Measurements from ENCODE around the gene SPATS2L.

The SPATS2L gene

DNA sequence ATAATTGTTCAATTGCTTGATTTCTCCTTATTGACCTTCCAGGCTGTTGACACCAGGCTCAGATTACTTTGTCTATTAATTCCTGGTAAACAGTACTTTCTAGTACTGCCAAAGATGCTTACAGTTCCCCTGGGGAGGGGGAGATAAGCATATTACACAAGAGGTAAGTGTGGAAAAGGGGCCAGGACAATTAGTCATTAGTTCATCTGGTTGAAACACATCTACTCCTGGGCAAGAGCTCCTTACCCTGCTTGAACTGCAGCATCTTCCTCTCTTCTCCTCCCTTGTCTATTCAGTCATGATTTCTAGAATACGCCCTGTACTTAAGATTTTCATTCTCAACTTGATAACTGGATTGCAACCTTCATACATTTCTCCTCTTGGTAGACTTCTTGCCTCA, 10.4 kb upstream of the SPATS2L start:
- no peak for DNase-seq (ENCODE audit: low spot score)

DNA sequence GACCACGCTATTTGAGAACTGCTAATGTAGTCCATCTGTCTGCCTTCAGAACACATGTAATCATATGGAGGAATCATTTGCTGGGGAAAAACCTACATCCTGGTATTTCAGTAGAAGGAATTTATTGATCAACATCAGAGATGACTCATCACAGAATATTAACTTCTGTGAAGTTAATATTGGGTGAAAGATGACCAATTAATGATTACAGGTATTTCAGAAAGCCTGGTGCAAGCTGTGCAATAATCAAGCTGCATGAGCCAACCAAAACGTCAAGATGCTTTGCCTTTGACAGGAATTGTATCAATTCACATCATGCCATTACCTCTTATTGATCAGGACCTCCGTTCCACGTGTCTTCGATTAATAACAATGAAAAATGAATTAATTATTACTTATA, 9.4 kb upstream of the SPATS2L start:
- DNase-seq (ENCODE audit: low spot score) = no peak

DNA sequence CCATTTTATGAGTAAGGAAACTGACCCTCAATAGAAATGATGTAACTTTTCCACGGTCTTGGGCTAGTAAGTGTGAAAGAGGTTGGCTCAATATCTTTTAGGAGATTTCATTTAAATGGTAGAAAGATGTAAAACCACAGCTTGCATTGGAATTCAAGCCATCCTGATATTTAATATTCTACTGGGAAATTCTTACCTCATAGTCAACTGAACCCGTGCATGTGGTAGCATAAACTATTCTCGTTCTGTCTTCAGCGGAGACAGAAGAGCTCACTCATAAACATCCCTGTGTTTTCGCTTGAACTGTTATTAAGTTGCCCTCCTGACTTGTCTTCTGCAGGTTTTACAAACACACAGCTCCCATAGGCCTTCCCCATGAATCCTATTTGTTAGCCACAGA, 8.5 kb upstream of the SPATS2L start:
- DNase-seq (ENCODE audit: low spot score) = no peak

DNA sequence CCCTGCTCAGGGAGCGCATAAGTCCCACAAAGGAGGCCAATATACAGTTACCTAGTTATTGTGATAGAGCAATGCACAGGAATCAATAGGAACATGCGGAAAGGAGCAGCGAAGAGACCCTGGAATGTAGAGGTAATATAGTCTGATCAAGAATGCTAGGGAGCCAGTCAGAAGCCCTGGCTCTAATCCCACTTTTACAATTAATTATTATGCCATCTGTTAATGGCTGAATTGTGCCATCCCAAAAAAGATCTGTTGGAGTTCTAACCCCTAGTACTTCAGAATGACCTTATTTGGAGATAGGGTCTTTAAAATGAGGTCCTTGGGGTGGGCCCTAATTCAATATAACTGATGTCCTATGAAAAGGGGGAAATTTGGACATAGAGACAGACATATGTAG, 7.7 kb upstream of the SPATS2L start:
- no peak for DNase-seq (ENCODE audit: low spot score)

DNA sequence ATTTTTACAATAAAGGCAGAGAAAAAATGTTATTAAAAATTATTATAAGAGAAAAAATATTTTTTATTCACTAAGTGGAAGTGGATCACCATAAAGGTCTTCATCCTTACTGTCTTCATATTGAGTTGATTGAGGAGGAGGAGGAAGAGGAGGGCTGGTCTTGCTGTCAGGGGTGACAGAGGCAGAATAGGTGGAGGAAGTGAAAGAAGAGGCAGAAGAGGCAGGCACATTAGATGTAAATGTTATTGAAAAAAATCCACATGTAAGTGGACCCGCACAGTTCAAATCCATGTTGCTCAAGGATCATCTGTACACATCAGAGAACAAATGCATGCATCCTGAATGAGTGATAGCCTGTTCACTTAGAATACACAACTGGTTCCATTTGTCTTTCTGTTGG, 6.4 kb upstream of the SPATS2L start:
- no peak for DNase-seq (ENCODE audit: low spot score)

DNA sequence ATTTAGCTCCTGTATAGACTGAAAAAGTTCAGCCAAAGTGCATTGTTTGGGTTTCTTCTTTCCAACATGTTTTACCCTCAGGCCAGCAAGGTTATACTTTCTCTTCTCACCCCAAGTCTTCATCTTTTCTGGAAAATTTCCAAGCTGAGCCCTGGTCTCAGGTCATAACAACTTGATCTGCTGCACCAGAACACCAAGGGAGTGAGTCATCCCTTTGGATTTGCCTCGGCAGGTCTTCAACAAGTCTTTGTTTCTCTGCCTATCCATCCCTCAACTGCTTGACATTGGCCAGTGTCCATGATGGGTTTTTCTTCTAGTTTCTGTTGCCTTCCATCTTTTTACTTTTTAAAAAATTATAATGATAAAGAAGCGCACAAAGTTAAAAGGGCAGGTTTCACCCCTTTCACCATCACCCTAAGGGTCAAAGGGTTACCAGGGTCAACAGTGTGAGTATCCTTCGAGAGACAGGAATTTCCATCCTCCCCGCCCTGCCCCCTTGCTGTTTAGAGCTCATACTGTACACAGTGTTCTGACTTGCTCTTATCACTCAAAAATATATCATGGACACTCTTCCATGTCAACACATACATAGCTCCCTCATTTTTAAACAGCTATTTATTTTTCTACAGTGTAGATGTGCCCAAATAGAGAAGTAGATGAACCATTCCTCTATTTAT, 5.7 kb upstream of the SPATS2L start:
- DNase-seq (ENCODE audit: low spot score) = no peak

DNA sequence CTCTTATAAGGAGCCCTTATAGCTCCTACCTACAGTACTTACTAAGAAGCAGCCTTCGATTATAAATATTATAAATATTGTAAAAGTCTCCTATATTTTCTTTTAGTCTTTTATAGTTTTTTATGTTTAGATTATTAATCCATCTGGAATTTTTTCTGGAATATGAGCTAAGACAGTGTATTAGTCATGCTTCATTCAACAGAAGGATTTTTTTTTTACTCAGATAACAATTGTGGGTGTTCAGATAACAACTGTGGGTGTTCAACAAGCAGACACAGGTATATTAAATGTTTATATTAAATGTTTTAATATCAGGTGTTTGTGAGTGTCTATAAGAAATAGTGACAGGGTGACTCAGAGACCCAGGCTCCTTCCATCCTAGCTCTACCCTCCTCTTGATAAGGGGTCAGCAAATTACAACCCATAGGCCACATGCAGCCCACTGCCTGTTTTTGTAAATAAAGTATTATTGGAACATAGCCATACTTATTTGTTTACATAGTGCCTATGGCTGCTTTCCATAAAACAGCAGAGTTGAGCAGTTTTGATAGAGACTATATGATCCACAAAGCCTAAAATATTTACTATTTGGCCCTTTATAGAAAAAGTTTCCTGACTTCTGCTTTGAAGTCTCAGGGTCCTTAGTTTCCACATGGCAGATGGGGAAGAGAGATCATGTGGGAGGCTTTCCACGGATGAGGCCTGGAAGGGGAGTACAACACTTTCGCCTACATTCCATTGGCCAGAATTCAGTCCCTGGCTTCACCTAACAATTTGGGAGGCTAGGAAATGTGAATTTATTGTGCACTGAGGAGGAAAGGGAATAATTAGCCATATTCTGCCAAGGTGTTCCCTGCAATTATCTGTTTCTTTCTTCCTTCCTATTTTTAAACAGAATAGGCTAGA, 4.3 kb upstream of the SPATS2L start:
- DNase-seq (ENCODE audit: low spot score) = no peak

DNA sequence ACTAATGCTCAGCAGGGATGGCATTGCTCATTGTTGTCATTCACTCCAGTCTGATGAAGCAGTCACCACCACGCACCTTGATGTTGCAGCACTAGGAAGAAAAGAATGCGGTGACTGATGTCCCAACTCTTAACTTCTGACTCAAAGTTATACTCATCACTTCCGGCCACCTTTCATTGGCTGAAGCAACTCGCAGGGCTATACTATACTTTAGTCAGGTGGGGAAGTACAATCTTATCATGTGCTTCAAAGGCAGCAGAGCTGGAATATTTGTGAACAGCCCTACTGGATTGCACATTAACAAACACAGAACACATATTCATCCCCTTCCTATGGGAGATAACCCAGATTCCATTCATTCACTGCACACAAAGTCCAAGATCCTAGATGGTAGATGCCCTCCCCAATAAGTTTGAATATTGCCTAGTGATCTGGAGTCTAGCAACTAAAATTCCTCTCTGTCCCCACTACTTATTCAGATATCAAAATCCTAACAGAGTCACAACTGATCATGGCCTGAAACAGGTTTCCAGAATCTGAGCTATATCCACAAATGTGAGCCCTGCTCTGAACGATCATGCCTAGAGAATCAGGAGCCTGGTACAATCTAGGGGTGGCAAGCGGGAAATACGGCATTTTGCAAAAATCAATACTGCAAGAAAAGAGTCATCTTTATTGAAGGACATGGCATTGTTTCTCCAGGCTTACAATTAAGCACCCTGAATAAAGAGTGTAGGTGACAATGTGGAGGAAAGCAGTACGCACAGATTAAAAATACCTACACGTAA, 3.4 kb upstream of the SPATS2L start:
- DNase-seq (ENCODE audit: low spot score) = no peak

DNA sequence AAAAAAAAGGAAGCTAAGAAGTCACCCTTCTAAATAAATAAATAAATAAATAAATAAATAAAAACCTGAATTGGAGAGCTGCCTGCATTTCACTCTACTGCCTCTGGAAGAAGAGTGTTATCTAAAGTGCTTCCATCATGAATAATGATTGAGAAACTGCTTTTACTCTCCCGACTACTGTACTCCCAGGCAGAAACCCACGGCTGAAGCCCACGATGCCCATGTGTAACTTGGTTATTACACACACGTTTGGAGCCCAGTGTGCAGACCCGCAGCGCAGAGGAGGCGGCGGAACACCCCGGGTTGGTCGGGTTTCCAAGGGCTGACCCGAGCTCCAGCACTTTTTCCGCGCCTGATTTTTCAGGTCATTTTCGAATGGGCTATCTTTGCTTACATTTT, 697 bp upstream of the SPATS2L start:
- no peak for DNase-seq (ENCODE audit: low spot score)

DNA sequence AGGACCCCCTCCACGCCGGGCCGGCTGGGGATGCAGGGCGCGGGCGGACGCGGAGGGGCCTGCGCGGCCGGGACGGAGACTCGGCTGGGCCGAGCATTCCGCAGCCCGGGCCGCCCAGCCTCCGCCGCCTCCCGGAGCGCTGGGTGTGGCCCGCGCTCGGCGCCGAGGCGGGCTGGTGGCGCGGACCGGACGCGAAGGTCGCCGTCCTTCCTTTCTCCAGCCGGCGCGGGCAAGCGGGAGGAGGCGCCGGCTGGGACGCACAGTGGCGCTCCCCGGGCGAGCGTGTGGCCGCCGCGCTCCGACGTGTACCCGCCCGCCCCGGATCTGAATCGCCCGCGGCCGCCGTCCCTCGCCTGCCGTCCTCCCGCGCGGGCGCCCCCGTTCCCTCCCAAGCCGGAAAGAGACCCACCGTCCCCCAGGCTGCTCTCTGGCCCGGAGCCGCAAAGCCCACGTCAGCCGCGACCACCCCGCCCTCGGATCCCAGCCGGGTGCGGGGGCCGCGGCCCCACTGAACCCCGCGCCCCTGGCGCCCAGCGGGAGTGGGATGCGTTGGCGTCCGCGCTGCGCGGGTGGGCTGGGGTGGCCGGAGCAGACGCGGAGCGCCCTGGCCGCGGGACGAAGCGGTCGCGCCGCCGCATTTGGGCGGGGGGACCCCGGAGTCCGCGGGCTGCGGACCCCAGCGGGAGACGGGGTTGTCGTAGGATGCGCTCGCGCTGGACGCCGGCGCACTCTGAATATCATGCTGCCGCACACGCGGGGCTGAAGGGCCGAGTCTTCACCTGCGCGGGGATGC, 634 bp downstream of the SPATS2L start:
- DNase-seq (ENCODE audit: low spot score) = no peak

DNA sequence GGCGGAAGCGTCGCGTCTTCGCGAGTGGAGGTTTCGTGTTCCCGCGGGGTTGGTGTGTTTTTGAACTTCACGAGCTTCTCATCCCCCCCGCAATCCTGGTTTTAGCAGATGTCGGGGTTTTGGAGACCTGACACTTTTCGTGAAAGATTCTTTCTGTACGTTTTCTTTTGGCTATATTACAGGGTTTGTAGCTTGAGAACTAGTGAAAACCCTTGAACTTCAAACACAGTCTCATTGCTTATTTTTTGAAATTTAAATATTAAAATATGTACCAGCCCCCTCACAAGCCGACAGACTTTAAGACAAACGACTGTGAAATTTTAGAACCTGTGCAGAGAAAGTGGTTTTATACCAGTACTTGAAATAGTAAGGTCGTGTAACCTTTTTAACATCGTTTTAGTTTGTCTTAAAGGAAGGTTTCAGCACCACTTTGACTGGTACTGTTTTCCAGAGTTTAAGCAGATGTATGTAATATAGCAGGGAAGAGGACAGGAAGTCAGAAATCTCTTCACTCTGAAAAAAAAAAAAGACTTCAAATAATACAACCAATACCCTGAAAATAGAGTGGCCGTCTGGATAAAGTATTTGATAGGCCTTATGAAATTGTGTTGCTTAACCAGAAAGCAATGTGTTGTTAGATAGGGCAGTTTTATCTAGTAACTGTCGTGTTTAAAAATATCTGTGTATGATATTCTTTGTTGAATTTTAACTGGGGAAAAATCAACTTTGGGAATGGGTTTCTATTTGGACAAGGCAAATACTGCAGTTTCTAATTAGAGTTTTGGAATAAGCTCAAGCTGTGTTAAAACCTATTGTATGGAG, 1.4 kb downstream of the SPATS2L start:
- no peak for DNase-seq (ENCODE audit: low spot score)

DNA sequence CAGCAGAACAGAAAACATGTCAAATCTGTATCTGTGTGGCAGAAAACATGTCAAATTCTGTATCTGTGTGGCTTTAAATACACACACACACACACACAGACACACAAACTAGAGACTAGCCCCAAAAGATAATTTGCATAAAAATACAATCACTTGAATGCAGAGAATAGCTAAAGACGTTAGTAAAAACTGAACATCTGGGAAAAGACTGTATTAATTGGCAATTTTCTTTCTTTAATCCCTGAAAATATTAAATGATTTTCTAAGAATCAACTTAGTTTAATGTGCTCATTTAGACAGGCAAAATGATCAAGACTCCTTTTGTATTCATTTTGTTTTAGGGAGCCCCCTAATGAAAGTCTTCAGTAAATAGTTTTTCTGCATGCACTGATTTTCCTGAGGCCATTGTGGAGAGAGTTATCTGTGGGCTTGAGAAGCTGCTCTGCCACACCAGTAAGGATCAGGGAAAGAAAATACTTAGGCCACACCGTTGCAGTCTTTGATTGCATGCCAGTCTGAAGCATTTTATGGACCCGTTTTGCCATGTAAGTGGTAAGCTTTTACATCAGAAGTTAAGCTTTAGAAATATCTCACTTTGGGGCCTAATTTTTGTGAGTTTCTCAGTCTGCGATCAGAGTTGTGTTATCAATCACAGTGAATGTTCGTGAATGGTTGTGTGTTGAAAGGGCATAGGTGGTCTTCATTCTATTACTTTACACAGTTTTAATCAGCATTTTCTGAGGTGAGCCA, 2.2 kb downstream of the SPATS2L start:
- DNase-seq (ENCODE audit: low spot score) = no peak

DNA sequence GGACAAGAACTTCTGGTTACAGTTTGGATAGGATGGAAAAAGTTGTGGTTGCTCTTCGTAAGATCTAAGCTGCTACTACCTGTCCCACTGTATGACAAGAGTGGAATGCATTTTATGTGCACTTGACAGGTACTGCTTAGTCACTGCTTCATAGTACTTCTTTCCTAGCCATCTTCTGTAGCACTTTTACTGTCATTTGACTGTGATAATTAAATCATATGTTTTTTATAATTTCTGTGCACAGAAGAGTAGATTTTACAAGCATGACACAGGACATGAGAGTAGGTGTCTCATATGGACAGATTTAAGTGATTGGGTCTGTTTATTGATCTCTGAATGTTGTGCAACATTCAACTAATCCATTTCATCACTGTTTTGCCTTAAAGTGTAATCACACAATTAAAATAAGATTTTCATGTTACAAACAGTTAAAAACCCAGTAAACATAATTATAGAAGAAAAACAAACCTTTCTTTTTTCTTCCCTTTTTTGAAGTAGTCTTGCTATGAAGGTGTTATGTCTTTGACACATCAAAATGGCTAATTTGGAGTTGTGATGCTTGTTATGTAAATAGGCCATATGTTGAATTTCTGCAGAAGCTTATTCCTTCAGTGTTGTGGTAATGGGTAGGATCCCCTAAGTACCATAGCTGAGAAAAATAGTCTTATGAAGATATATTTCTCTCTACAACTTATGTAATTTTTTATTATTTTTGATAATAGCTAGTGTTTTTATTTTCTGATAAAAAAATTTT, 3.0 kb downstream of the SPATS2L start:
- no peak for DNase-seq (ENCODE audit: low spot score)

DNA sequence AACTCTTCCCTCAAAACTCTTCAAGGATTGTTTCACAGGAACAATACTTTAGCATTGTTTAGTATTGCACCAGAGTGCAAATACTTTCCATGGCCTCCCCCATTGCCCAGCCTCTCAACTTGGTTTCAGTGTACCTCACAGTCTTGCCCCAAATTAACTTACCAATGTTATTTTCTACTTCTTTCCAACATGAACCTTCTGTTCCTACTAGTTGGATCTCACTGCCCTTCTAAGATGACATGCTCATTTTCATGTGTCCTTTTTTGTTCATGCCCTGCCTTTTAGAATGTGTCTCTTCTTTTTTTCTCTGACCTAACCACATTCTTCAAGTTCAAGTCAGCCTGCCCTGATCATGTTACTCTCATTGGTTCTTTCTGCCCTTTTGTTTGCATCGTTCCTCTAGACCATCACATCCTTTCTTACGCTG, 4.1 kb downstream of the SPATS2L start:
- DNase-seq (ENCODE audit: low spot score) = no peak

DNA sequence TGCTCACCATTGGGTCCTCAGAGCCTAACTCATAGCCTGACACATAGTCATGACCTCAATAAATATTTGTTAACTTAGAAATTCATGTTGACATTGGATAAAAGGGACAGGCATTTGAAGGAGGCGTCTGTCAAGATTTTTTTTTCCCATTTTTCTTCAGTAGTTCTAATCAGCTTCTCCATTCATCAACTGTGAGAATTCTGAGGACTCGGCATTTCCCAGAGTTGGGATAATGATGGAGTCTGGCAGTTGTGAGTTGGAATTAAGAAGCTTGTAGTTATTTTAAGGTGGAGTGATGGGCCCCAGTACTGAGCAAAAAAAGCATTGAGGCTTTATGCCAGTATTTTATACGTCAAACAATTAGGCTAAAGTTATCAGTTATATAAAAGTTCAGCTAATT, 4.6 kb downstream of the SPATS2L start:
- DNase-seq (ENCODE audit: low spot score) = no peak

DNA sequence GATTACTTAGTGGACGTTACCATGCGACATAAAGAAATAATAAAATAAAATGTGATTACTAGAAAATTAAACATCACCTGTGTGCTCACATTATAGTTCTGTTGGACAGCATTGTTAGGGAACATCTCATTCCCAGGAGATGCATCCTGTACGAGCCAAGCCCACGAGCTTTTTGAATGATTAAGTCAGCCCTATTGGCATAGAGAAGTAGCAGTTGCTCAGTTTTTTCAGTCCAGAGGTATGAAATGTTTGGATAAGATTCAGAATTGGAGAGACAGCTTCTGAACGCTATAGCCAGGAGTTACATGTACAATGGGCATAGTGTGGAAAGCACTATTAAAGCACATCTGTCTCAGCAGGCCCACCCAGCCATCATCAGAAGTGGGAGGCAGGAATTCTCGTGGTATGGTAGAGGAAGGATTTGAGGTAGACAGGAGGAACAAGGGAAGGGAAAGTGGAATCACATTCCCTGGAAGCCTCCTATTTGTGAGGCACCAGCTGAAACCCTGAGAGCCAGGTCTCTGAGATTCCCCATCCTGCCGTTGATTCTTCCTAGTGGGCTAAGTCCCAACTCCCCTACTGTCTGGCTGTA, 8.6 kb downstream of the SPATS2L start:
- DNase-seq (ENCODE audit: low spot score) = no peak

DNA sequence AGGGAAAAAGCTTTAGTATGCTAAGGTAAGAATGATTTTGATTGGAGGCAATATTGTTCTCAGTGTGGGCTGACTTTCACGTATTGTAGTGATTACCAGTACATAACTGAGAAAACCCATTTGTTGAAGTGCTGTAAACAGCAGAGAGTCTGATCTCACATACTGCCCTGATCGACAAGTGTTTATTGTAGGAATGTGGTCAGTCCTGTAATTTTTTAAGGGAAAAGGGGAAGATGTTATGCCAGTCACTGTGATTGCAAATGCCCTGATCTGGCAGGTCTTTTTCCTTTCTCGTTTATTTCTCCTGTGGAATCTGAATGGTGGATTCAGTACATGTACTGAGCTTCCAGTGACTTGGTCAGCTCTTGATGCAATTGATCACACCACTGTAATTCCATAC, 11.5 kb downstream of the SPATS2L start:
- DNase-seq (ENCODE audit: low spot score) = no peak

DNA sequence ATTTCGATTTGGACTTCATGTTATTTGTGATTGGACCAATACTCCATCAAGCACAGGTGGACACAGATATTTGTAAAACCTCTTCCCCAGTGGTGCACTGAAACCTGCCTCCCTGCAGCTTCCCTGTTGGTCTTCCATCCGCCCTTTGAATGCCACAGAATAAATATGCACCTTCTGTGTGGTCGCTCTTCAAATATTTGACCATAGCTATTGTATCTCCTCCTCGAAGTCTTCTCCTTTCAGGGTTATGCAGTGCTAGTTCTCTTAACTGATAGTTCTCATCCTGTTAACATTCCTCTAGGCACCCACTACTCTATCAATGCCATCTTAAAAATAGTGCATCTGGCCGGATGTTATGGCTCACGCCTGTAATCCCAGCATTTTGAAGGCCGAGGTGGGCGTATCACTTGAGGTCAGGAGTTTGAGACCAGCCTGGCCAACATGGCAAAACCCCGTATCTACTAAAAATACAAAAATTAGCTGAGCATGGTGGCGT, 12.5 kb downstream of the SPATS2L start:
- no peak for DNase-seq (ENCODE audit: low spot score)
